Stimulated activated CD8-positive, alpha-beta memory T cell treated with anti-CD3 and anti-CD28 coated beads, Interleukin-4, amount 100 ng/mL, for 4 hours (primary cell): ENCODE measurements around the gene GTF2I.
"Not testable (repeated sequence)": the region's sequence is repeated elsewhere in the genome, so short reads cannot be mapped to it uniquely, and the experiment has no call there.

Source experiments
- DNase-seq, 2 donors: peaks; one replicate each; pipeline ENCODE4 v3.0.0-alpha.2; 2020; ENCODE audit warnings: low read depth in 2 of 2, low spot score in 1 of 2

Gene GTF2I

GRCh38 chr7:74773760-74774750 lies 116.5 kb downstream of the GTF2I start, which contains the start of gene NCF1:
TSS of gene NCF1 (plus strand) at chr7:74774011. CDS start at chr7:74774032, 21 bp downstream.
- not testable (repeated sequence) for DNase-seq

- DNase-seq, result not testable (repeated sequence)
Observed at GRCh38 chr7:74775111-74775510, 117.6 kb downstream of the GTF2I start.

GRCh38 chr7:74779053-74779452 lies 121.5 kb downstream of the GTF2I start:
- not testable (repeated sequence) for DNase-seq

- not testable (repeated sequence) for DNase-seq
Observed at GRCh38 chr7:74781746-74782145, 124.2 kb downstream of the GTF2I start.

- DNase-seq, result not testable (repeated sequence)
Observed at GRCh38 chr7:74783595-74783994, 126.1 kb downstream of the GTF2I start.

GRCh38 chr7:74788369-74789150 lies 131.0 kb downstream of the GTF2I start:
- peak; percentile 88 to 91 for DNase-seq

GRCh38 chr7:74789200-74789736 lies 131.8 kb downstream of the GTF2I start:
- not testable (repeated sequence) for DNase-seq

- not testable (repeated sequence) for DNase-seq
Observed at GRCh38 chr7:74797848-74798622, 140.5 kb downstream of the GTF2I start.

GRCh38 chr7:74798644-74799043 lies 141.1 kb downstream of the GTF2I start:
- DNase-seq, result not testable (repeated sequence)
